Iris pigment epithelial cell (primary cell): ENCODE measurements around the gene TEX47.

Source experiments
- DNase-seq: peaks from one replicate; pipeline ENCODE4 v3.0.0-alpha.2; 2011; ENCODE audit warnings: low read depth

The TEX47 gene

DNA sequence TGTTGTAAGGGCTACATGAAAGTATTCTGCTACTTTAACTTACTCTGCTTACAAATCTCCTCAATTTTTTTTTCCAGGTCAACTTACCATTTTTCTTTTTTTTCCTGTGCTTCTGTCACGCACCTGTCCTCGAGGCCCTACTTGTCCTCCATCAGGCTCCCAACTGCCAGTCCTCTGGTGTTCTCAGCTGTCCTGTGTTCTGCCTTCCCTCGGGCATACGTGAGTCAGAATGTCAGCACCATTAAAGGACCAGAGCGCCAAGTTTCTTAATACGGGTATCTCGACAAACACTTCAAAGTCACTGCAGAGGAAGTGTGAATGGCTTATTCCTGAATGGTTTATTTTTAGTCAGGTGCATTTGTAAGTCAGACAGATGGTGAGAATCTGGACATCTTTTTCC lies at the start of gene TEX47:
Gene TEX47 (minus strand): TSS at position 185 of the 400 bp plus-strand sequence. CDS start 795 bp downstream, outside the sequence.
- DNase-seq: no peak

DNA sequence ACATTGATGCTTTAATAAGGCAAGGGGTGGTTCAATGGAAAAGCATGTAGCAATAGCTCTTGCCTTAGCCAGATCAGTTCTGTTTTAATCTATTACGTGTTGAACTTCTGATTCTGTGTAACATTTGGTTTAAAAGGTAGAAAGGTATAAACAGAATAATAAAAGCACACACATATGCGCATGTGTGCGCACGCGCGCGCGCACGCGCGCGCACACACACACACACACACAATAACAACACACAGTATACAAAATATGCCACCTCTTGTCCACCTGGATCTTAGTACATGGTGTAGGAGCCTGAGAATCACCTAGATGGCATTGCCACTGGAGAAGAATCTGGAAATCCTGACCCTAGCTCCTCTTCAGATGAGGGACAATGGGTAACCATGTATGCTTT lies 49.6 kb upstream of the TEX47 start:
- no peak for DNase-seq

DNA sequence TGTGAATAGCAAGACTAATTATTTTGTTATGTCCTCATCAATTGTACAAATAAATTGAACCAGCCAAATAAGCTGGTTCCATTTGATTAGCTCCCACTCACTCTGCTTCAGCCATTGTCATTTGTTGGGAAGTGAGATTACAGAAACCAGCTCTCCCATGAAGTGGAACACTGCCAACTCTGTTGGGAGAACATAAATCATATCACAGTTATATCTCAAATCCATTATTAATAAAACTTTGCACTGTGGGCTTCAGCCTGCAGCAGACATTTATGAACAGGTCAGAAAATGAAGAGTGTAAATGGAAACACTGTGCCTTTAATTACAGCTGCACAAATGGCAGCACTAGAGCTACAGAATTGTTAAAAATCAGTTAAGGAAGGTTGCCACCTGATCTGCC lies 46.7 kb upstream of the TEX47 start:
- DNase-seq: no peak

DNA sequence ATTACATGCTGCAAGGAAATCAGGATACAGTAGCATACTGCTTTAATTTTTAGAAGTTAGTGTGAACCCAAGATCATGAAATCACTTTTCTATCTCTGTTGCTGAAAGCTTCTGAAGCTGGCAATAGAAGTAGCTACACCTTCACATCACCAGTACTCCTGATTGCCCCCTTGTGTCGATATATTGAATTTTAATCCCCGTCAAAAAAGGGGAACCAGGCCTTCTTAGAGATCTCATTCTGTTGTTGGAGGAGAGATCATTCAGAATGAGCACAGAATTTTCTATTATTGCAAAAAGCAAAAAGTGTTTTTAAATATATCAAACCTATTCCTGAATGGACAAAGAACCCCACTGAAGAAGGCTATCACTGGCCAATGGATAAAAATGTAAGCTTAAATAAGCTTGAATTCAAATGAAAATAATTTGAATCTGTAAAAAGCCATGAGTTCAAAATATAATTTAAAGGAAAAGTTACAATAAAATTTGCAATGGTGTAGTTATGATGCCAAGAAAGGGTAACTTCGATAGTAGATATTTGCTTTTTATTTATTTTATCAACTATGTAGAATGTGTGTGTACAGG lies 39.7 kb upstream of the TEX47 start:
- DNase-seq: peak; percentile 8

DNA sequence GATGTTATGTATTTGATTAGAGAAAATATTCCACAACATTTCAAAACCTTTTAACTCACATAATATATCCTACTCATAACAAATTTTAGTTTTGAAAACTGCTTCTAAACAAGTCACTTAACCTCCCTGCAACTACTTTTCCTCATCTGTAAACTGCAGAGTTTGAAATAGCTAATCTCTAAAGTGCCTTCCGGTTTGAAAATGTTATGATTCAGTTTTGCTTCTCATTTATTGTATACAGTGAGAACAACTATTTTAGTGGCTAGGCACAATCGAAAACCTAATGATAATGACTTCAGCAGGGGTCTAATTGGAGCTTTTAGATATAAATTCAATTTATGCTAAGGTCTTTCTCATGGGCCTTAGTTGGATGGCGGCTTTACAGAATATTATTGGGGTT lies 30.7 kb upstream of the TEX47 start:
- DNase-seq: no peak

DNA sequence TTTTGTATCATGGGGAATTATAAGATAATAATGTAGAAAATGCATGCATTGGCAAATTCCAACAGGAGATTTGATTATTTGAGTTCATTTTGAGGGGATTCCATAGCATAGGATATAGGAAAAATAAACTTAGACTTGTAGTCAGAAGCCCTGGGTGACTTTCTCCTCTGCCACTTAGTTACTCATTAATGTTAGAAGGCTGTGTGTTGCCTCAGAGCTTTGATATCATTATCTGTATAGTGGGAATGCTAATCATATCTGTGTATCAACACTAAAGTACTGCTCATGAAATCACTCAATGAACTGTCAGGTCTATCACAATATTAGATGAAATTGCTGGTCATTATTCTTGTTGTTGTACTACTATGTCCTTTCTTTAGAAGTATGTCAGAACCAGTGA lies 23.0 kb upstream of the TEX47 start:
- DNase-seq: no peak

DNA sequence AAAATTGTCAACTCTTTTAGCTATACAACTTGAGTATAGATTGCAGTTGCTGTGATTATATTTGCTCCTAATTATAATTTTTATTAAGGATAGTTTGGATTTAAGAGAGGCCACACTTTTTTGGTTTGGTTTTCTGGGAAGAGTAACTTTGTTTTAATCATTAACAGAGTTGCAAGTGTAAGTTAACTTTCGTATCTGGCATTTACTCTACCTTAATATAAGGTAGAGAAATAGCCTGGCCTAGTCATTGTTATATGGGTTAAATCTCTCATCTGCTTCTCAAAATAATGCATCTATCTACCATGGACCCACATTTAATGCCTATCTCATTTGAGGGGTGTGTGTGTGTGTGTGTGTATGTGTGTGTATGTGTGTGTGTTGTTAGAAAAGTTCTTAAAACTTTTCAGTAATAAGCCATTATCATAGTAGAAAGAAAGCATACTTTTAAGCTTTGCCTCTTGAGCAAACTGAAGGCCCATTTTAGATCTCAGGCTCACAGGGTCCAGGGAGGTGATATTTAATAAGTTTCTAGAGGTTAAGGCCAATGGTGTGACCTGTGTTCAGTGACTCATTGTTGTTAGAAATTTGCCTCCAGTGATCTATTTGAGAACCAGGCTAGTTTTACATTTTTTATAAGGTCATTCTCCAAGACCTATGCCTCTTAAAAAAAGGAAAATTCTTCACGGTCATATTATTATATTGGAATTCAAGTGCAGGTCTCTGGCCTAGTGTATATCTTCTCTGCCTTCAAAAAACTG lies 10.9 kb upstream of the TEX47 start:
- DNase-seq: no peak

DNA sequence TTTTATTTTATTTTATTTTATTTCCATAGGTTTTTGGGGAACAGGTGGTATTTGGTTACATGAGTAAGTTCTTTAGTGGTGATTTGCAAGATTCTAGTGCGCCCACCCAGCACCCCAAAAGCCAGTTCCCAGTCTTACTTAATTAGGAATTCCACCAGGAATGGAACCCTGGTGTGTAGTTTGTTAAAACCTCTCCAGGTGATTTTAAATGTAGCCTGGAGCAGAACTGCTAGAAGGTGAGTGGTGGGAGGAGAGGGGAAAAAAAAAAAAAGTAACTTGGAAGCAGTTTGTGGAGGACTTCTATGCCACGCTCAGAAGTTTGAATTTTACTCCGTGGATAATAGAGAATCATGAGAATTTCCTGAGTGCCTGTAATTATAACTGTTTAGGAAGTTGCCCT lies 5.5 kb upstream of the TEX47 start:
- DNase-seq: no peak

DNA sequence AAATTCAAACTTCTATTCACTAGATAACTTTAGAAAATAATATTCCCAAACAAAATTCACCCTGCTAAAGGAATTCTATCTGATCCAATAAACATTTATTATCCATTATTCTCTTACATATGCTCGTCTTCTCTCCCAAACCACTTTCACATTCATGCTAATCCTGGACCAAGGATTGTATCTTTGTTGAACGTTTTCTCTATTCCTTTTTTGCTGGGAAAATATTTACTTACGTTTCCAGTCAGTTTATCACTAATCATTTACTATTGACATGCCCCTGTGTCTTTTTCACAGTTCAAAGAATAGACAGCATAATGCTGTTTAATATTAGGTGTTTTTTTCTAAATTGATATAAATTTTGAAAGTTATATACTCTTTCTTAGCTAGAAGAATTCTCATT lies 3.2 kb downstream of the TEX47 start:
- no peak for DNase-seq

DNA sequence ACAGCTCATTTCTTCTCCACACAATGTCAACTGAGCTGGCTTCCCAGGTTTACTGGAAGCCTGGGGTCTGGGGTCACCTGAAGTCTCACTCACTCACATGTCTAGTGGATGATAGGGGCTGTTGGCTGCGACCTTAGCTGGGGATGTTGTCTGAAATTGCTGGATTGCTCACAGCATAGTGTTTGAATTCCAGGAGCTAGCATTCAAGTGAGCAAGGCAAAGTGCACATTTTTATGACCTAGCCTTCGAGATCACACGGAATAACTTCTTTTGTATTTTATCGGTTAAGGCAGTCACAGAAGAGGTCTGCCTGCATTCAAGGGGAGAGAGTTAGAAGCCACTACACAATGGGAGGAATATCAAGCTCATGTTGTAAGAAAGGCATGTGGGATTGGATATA lies 3.6 kb downstream of the TEX47 start:
- DNase-seq: no peak

DNA sequence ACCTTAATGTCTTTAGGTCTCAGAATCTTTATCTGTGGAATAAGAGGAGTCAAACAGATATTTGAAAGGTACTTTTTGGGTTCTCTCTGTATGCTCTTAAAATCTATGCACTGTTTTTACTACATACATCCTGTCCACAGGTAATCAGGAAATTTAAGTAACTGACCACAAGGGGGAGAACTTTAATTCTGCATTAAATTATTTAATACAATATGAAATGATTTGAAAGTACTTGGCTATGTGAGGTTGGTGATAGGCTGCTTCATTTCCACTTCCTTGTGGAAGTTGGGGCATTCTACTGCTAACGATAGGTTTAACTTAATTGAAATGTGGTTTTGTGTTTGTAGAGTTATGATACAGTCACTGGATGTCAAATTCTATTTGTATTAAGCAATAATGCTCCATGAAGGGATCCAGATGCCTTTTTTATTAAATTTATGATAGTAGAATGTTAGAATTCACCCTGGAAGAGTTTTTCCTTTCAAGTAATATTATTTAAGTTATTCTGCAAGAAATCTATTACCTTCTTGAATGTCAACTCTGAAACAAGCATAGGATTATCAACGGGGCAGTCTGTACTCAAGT lies 6.0 kb downstream of the TEX47 start:
- DNase-seq: peak; percentile 18

DNA sequence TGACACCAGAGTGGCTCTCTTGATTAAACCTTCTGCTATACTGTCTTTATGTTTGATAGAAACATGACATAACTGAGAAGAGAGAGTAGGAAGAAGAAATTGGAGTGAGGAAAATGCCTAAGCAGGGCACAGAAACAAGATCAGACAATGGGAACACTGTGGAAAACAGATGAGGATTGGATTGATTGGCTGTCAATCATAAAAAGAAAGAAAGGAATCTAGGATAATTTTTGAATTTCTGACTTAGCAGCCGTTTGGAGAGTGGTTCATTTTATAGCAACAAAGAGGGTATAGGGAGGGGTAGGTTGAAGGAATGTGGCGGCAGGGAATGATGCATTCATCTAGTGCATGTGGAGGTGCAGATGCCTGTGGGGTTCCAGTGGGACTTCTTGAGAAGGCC lies 7.8 kb downstream of the TEX47 start:
- no peak for DNase-seq

DNA sequence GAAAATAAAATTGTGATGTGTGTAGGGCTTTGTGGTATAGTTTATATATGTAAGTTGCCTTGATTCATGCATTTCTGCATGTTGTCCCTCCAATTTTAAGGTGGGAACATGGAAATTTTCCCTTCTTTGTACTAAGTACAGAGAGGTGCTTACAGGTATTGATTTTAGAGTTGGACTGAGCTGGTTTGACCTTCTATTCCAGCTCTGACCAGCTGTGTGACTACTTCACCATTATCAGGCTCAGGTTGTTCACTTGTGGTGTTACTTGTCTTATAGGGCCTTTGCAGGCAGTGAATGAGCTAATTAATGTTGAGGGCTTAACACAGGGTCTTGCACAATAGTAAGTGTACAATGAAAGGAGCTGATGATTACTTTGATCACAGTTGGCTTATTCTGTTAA lies 19.7 kb downstream of the TEX47 start:
- no peak for DNase-seq

DNA sequence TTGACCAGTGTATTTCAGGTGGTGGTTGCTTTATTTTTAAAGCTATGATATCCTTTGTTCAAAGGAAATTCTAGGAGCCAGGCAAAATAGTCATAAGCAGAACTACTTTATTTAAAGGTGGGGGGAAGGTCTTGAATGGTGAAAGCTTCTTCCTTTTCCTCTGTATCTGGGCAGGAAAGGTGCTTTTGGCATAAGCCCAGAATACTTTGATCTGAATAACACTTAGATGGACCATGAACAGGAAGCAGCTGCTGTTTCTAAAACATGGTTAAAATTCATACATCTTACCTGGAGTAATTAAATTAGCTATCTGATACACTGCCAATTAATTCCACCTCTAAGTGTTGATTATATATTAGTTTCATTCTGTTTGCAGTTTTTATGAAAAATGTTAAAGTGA lies 22.8 kb downstream of the TEX47 start:
- no peak for DNase-seq

DNA sequence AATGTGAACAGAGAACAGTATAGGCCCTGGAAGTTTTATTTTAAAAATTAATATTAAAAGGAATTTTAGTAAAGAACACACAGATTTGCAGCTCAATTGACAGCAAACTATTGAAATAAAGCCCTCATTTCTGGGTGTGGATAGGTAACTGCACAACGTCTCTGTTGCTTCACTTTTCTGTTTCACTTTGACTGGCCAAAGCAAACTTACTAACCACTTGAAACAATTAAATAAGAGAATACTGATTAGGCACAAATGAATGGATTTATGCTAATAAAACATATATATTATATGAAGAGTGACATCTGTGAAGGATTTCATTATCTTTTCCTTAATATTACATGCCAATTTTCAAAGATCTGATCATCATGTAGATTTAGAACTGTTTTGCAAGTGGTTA lies 24.1 kb downstream of the TEX47 start:
- DNase-seq: no peak

DNA sequence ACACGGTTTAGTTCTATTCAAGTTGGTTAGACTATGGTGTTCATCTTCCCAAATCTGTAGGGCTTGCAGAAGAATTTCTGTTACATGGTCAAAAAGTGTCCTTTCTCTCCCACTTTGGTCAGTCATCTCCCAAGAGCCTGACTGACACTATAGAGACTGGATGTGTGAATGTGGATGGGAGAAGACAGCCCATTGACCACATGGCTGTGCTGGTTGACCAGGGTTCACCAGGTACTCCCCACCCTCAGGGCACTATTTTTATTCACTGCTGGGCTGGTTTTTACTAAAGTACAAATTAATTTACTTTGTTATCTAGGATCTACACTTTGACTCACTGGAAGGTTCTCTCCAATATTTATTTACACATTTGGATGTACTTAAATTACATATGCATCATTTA lies 33.8 kb downstream of the TEX47 start:
- DNase-seq: no peak

DNA sequence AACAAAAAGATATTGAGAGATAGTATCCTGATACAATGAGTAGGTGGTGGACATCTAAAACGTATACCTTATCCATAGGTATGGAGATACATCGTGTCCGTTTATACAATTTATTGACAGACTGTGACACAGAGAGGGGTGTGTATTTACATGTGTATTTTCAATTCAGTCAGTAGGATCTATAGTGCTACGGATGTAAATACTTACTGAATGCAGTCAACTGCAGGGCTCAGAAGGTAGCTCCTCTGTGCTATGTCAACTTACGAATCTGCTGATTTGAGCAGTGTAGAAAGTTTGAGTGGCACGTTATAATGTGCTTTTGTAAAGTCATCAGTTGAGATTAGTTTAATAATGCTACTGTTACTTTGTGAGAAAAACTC lies 35.4 kb downstream of the TEX47 start:
- DNase-seq: no peak

DNA sequence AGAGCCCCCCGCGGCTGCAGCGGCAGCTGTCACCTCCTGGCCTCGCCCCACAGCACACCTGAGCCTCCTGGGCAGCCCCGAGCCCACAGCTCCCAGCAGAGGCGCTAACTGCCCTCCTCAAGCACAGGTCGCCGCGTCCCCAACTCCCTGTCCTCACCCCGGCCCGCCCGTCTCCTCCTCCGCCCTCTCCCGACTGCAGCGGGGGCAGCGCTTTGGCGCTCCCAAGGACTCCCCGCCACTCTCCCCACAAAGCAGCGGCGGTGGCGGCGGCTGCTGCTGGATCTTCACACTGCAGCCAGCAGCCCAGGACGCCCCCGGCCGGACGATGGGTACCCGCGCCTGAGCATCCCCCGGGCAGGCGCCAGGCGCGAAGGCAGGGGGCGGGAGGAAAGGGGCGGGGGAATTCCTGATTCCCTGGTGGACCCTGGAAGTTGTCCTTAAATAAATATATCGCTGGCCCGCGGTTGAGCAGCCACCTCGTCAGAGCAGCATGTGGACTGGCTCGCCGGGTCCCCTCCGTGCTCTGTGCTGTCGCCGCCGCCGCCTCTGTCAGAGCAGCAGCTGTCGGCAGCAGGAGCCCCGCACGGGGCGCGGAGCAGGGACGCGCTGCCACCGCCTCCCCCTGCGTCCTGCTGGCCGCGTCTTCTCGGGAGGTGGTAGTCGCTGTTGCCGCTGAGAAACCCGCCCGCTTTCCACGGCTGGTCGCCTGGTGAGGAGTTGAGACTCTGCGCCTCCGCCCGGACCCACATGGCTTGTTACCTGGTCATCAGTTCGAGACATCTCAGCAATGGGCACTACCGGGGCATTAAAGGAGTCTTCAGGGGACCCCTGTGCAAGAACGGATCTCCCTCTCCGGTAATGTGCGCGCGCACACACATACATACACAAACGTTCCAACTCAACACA lies 36.1 kb downstream of the TEX47 start, which contains the start of gene ZNF804B:
Gene ZNF804B (plus strand): TSS at position 471 of the 906 bp plus-strand sequence. CDS start 277 bp downstream, at position 748.
- DNase-seq: no peak

DNA sequence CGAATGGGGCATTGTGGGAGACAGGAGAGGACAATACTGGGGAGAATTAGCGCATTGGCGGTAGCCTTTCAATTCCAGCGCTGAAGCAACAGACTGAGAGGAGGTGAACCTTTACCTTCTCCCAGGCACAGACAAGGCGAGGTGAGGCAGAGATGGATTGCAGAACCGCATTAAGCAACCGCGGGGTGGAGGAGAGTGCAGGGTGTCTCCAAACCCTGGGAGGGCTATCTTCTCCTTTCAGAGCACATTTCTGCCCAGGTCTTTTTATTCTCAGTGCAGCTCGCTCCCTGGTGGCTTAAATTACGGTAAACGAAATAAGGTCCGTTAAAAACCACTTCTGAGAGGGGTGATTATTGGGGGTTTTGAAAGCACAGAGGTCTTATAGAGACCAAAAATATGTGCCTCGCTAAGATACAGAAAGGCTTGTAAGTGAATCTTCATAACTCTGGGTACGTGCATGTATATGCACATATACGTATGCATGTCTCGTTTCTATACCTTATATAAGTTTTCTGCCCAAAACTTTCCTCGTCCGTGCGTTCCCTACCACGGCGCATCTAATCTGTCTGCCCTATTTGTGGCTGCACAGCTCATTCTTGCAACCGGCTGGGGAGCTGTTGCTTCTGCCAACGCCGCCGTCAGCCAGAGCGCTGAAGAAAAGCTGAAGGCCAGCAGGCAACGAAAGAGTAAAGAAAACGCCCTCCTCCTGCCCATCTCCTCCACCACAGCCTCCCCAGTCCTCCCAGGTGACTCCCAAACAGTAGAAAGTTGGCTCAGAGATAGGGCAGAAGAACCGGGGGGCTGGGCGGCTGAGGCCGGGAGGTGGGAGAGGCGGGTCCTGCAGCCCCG lies 36.9 kb downstream of the TEX47 start:
- DNase-seq: peak; percentile 6

DNA sequence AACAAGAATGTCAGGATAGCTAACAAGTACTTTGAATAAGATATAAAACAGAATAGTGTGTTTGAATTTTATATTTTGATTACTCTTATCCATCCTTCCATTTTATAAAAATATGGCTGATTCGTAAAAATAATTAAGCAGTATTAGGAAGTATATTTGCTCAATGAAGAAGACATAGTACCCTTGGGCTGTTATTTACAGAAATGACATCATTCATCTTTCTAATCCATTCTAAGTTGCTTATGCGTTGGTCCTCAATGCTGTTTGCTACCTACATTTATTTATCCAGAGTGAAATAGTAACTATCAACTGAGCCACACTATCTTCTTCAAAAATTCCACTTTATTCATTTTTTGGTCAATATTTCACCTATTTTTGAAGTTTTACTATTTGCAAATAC lies 38.2 kb downstream of the TEX47 start:
- DNase-seq: no peak

DNA sequence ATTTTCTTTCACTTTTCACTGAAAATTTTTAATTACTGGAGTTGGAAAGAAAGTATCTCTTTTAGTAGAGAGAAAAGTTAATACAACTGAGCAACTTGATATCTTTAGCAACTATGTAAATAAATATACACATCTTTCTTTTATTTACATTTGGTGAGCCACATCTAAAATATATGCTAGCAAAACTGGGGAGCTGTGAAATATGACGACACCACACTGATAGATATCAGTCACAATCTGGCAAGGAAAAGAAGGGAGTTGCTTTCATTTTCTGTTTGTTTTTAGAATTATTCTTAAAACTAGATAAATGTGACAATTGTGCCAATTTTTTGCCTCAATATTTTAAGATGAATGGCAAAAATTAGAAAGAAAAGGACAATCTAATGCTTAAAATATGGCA lies 38.7 kb downstream of the TEX47 start:
- DNase-seq: no peak

DNA sequence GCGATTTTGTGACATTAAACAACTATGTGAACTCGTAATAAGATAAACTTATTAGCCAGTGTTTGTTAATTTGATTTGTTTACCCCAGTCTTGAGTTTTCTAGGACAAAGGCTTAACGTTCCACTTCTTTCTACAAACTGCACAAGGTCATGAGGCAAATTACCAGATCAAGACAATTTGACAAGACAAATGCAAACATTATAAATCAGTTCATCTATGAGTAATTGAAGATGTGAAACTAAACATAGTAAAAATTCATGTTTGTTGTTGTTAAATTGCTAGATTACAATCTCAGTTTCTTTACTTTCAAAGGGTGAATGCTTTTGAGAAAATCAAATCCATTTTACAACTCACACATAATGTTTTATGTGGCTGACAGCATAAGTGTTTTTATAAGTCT lies 49.4 kb downstream of the TEX47 start:
- no peak for DNase-seq
